Ishikawa (cell line): Measurements from ENCODE around the gene ATXN1.

ENCODE experiments used
- RAD21 ChIP-seq: IDR thresholded peaks from 2 replicates; pipeline ENCODE4 v1.6.1; 2012; ENCODE audit warnings: low read depth
- TAF1 ChIP-seq: IDR thresholded peaks from 2 replicates; pipeline ENCODE4 v1.6.1; 2012; ENCODE audit warnings: low read depth, mild to moderate bottlenecking
- TEAD4 ChIP-seq: IDR thresholded peaks from 2 replicates; pipeline ENCODE4 v1.6.1; 2012

- TF ChIP-seq TAF1 (no peak), RAD21 (no peak), TEAD4 (no peak)
Measured at GRCh38 chr6:16398587-16398986, 362.7 kb downstream of the ATXN1 start.
